Astrocyte of the cerebellum (primary cell): ENCODE data around the gene TNS3.

Experiments
- DNase-seq: peaks from one replicate; pipeline ENCODE4 v3.0.0-alpha.2; 2011; ENCODE audit warnings: low read depth
- H3K4me3 ChIP-seq: 2 replicates; pipeline ENCODE4 v1.5.1; 2011; ENCODE audit warnings: mild to moderate bottlenecking, low read depth, low read length, moderate library complexity
- CTCF ChIP-seq: IDR thresholded peaks from 2 replicates; pipeline ENCODE4 v1.5.1; 2012; ENCODE audit warnings: low read length, low read depth, moderate library complexity, mild to moderate bottlenecking; ENCODE audit errors: missing control alignments
- in situ Hi-C: cut with HindIII; loops from 2 replicates; pipeline ENCODE4 v1.10.0; 2017; ENCODE audit warnings: low sequenced_read_pairs

Gene TNS3

GRCh38 chr7:47455872-47456185 lies 126.1 kb downstream of the TNS3 start:
- no peak for DNase-seq
- no peak overlapping the region for H3K4me3 ChIP-seq
- no peak for TF ChIP-seq CTCF
- in situ Hi-C loops, result no loop called here

GRCh38 chr7:47454974-47455871 lies 126.7 kb downstream of the TNS3 start:
- no peak for DNase-seq
- no peak for TF ChIP-seq CTCF
- in situ Hi-C loops, result no loop called here
- H3K4me3 ChIP-seq, result no peak overlapping the region

- DNase-seq, result no peak
Observed at GRCh38 chr7:47454069-47454973, 127.6 kb downstream of the TNS3 start.

GRCh38 chr7:47453093-47454061 lies 128.5 kb downstream of the TNS3 start:
- no peak for DNase-seq

More at GRCh38 chr7:47454069-47454973, 127.6 kb downstream of the TNS3 start:
- in situ Hi-C loops, result no loop called here
- no peak for TF ChIP-seq CTCF
- H3K4me3 ChIP-seq, result no peak overlapping the region

GRCh38 chr7:47452715-47453092 lies 129.2 kb downstream of the TNS3 start:
- in situ Hi-C loops, result no loop called here
- TF ChIP-seq CTCF, result no peak
- DNase-seq, result no peak
- peak overlapping the region; percentile 0 for H3K4me3 ChIP-seq

More at GRCh38 chr7:47453093-47454061, 128.5 kb downstream of the TNS3 start:
- no peak for TF ChIP-seq CTCF
- in situ Hi-C loops, result no loop called here
- H3K4me3 ChIP-seq, result peak overlapping the region; percentile 0

- TF ChIP-seq CTCF, result no peak
- no peak for DNase-seq
- H3K4me3 ChIP-seq, result no peak overlapping the region
- in situ Hi-C loops, result no loop called here
Observed at GRCh38 chr7:47452295-47452694, 129.6 kb downstream of the TNS3 start.
